Right lobe of liver (tissue), 6 donors: Measurements from ENCODE around the gene ETHE1. TPM values are rescaled to one million over a fixed set of nuclear protein-coding genes. Genes with fewer than 3 reads are reported as not detected.

Experiments used
- ATAC-seq, 4 donors: fragments of 200-7000 bp; cut with Tn5 transposase; one replicate each; pipeline ENCODE4 v1.9.1; 2020; ENCODE audit warnings: mild to moderate bottlenecking in 4 of 4, moderate library complexity in 4 of 4
- DNase-seq, 3 donors: peaks; one replicate each; pipeline ENCODE4 v3.0.0-alpha.2; 2020
- H3K27ac ChIP-seq, 3 donors: fragments of 200-600 bp; one replicate each; pipeline ENCODE4 v1.8.0; 2022
- H3K27me3 ChIP-seq, 2 donors: fragments of 200-600 bp; one replicate each; pipeline ENCODE4 v1.8.0; 2022
- H3K36me3 ChIP-seq, 4 donors: fragments of 200-600 bp; sonication (generic) in 1 of 4; one replicate each; pipeline versions ENCODE4 v1.5.1 to v1.8.0; 2017 to 2022; ENCODE audit warnings: control low read depth in 1 of 4
- H3K4me1 ChIP-seq, 4 donors: fragments of 200-600 bp; sonication (generic) in 1 of 4; one replicate each; pipeline versions ENCODE4 v1.5.1 to v1.8.0; 2017 to 2022; ENCODE audit warnings: control low read depth in 1 of 4
- H3K4me3 ChIP-seq, 3 donors: fragments of 200-600 bp; one replicate each; pipeline ENCODE4 v1.8.0; 2022
- H3K9me3 ChIP-seq, 4 donors: fragments of 200-600 bp; sonication (generic) in 1 of 4; one replicate each; pipeline versions ENCODE4 v1.5.1 to v1.8.0; 2017 to 2022; ENCODE audit warnings: control low read depth in 1 of 4
- CTCF ChIP-seq, 4 donors: fragments of 200-600 bp in 3 of 4; fragments of 450-650 bp in 1 of 4; IDR thresholded peaks; one replicate each; pipeline versions ENCODE4 v1.5.1 to v1.8.0; 2016 to 2022; ENCODE audit warnings: antibody characterized with exemption in 4 of 4, mild to moderate bottlenecking in 2 of 4
- POLR2A ChIP-seq: fragments of 450-650 bp; IDR thresholded peaks from one replicate; pipeline ENCODE4 v1.6.1; 2017; ENCODE audit warnings: antibody characterized with exemption, mild to moderate bottlenecking
- WGBS: methylation state at CpG from one replicate; pipeline ENCODE4 v1.1.6; 2018; ENCODE audit warnings: low coverage, low lambda C conversion rate; ENCODE audit not compliant: insufficient coverage; ENCODE audit errors: missing lambda C conversion rate; 5-methylcytosine and 5-hydroxymethylcytosine counted together
- intact Hi-C, 2 donors: fragments of 100-400 bp; cut with DNase I; formaldehyde crosslinking; loops; one replicate each; pipeline versions ENCODE4 v1.11.2 to v1.14.1; 2022
- total RNA-seq, 6 experiments: library from RNA; depleted of rRNA in 2 of 6; stranded (reverse); fragments of >200 nt in 2 of 6; fragmentation: NEBNext Ultra II Directional in 3 of 6; extraction: Animal tissue kit (Norgen Biotek cat#: 25700) in 3 of 6; gene quantifications; one replicate each; pipeline versions ENCODE4 v1.1.0 to v1.2.4, GENCODE V29; 2016 to 2023
- donor health status: DM: no; HTN: yes; CAD: no.
- donor health status: DM: no; HTN: no; CAD: no.
- donor health status: DM: no; HTN: no; CAD: no.
- donor health status: DM: no; HTN: yes; CAD: no.
- donor health status: DM: no; HTN: yes; CAD: no.

Gene ETHE1
- total RNA-seq, 6 experiments from 2014 or later, result 26.4 to 60.8 (median 46.3) TPM

DNA sequence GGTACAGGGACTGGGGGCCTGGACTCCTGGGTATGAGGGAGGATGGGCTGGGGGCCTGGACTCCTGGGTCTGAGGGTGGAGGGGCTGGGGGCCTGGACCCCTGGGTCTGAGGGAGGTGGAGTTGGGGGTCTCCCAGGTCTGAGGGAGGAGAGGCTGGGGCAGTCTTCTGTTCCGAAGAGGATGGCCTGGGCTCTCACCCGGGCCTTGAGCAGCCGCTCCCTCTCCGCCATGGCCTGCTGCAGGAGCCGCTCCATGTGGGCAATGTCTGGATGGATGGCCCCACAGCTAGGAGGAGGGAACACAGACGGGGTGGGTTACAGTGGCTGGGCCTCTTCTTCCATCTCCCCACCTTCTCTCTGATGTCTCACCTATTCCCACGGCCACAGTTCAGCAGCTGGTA is 40.6 kb downstream of the ETHE1 start:
- no peak for DNase-seq
- ATAC-seq, result peak in 1 of 4 donors; percentile 31
- no peaks in the 10 kb centered on the region for H3K9me3 ChIP-seq
- peaks cover 0 to 14% (median 3%) of the 10 kb centered on the region in 4 donors for H3K4me1 ChIP-seq
- TF ChIP-seq CTCF (IDR thresholded peaks at IDR 0.05) (no peak), POLR2A (no peak)
- H3K27ac ChIP-seq, result no peak overlapping the region
- intact Hi-C loops, result no loop called here
- H3K27me3 ChIP-seq, result no peaks in the 10 kb centered on the region
- H3K4me3 ChIP-seq, result no peak overlapping the region
- no CpG with 5 or more reads among the region's 7 CpGs for WGBS
- no peaks in the 10 kb centered on the region for H3K36me3 ChIP-seq

DNA sequence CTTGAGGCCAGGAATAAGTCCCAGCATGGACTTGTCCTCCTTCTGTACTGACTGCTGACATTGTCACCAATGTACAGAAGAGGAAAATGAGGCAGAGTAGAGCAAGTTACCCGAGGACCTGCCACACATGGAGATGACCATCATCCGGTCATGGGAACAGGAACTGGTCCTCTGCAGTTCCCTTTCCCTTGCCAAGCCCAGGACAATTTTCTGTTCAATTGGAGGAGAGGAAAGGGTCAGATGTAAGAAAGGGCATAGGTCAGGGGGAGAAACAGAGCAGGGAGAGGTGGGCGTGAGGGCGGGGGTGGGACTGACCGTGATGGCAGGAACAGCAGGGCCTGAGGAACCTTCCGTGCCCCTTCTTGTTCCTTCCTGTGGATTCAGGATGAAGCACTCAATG is 41.0 kb downstream of the ETHE1 start:
- intact Hi-C loops, result no loop called here
- H3K27me3 ChIP-seq, result no peaks in the 10 kb centered on the region
- ATAC-seq (no peak), DNase-seq (no peak)
- no peaks in the 10 kb centered on the region for H3K36me3 ChIP-seq
- no peak overlapping the region for H3K4me3 ChIP-seq
- no peaks in the 10 kb centered on the region for H3K9me3 ChIP-seq
- 72% methylated on average over 6 of the region's 6 CpGs for WGBS
- no peak overlapping the region for H3K27ac ChIP-seq
- TF ChIP-seq CTCF (IDR thresholded peaks at IDR 0.05) (no peak), POLR2A (no peak)
- H3K4me1 ChIP-seq, result peaks cover 0 to 14% (median 3%) of the 10 kb centered on the region in 4 donors

- 96% methylated on average over 6 of the region's 6 CpGs for WGBS
- no peak for TF ChIP-seq CTCF (IDR thresholded peaks at IDR 0.05)
- TF ChIP-seq POLR2A, result no peak
- H3K27ac ChIP-seq, result no peak overlapping the region
- H3K27me3 ChIP-seq, result no peaks in the 10 kb centered on the region
- ATAC-seq (no peak), DNase-seq (no peak)
- intact Hi-C loops, result no loop called here
- H3K4me3 ChIP-seq, result no peak overlapping the region
- no peaks in the 10 kb centered on the region for H3K4me1 ChIP-seq
- H3K36me3 ChIP-seq, result peaks cover 0 to 7% (median 0%) of the 10 kb centered on the region in 4 donors
- no peaks in the 10 kb centered on the region for H3K9me3 ChIP-seq
Measured at GRCh38 chr19:43483281-43483680, 43.7 kb downstream of the ETHE1 start.

GRCh38 chr19:43482193-43482592 is 44.8 kb downstream of the ETHE1 start:
- H3K4me3 ChIP-seq, result no peak overlapping the region
- DNase-seq, result no peak
- peaks cover 0 to 7% (median 3%) of the 10 kb centered on the region in 4 donors for H3K36me3 ChIP-seq
- intact Hi-C loops, result no loop called here
- no peak for ATAC-seq
- TF ChIP-seq POLR2A (no peak), CTCF (IDR thresholded peaks at IDR 0.05) (no peak)
- WGBS, result 100% methylated on average over 2 of the region's 4 CpGs
- no peaks in the 10 kb centered on the region for H3K27me3 ChIP-seq
- H3K9me3 ChIP-seq, result no peaks in the 10 kb centered on the region
- H3K4me1 ChIP-seq, result no peaks in the 10 kb centered on the region
- H3K27ac ChIP-seq, result no peak overlapping the region

DNA sequence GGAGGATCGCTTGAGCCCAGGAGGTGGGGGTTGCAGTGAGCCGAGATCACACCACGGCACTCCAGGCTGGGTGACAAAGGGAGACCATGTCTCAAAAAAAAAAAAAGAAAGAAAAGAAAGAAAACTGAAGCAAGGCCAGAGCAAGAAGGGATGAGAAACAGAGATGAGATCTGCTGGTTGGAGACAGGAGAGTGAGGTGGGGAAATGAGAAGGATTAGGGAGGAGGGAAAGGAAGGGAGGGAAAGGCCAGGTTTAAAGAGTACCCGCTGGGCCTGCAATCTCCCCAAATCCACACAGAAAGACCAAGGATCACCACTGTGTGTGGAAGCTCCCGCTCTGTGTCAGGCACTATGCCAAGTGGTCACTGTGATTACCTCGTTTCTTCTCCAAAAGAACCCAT is 45.3 kb downstream of the ETHE1 start:
- TF ChIP-seq POLR2A, result no peak
- no peak for TF ChIP-seq CTCF (IDR thresholded peaks at IDR 0.05)
- ATAC-seq (no peak), DNase-seq (no peak)
- Histone ChIP-seq H3K4me1 (no peaks in the 10 kb centered on the region), H3K36me3 (peaks cover 0 to 7% (median 3%) of the 10 kb centered on the region in 4 donors), H3K27ac (no peak overlapping the region), H3K4me3 (no peak overlapping the region), H3K27me3 (no peaks in the 10 kb centered on the region), H3K9me3 (no peaks in the 10 kb centered on the region)
- WGBS, result 89% methylated on average over 4 of the region's 6 CpGs
- intact Hi-C loops, result no loop called here
